Vagina (tissue), 2 donors: ENCODE data around the gene PGAP1. TPM values are rescaled to one million over a fixed set of nuclear protein-coding genes. Genes with fewer than 3 reads are reported as not detected.

Source experiments
- DNase-seq, 2 donors: peaks; one replicate each; pipeline ENCODE4 v3.0.0-alpha.2; 2017; ENCODE audit errors: extremely low spot score in 2 of 2
- H3K27ac ChIP-seq: fragments of 200-600 bp; sonication (generic); one replicate; pipeline ENCODE4 v1.5.1; 2019
- H3K27me3 ChIP-seq: fragments of 200-600 bp; sonication (generic); one replicate; pipeline ENCODE4 v1.5.1; 2019
- H3K36me3 ChIP-seq, 2 donors: fragments of 200-600 bp; sonication (generic); one replicate each; pipeline ENCODE4 v1.5.1; 2017 to 2019
- H3K4me1 ChIP-seq: fragments of 200-600 bp; sonication (generic); one replicate; pipeline ENCODE4 v1.5.1; 2019
- H3K4me3 ChIP-seq, 2 donors: fragments of 200-600 bp; sonication (generic); 1 replicate in 1 of 2; 2 replicates in 1 of 2; pipeline ENCODE4 v1.5.1; 2016 to 2019
- H3K9me3 ChIP-seq: fragments of 200-600 bp; sonication (generic); one replicate; pipeline ENCODE4 v1.5.1; 2019
- CTCF ChIP-seq, 3 experiments: fragments of 450-650 bp in 2 of 3; fragments of 200-600 bp in 1 of 3; sonication (generic) in 1 of 3; IDR thresholded peaks; one replicate each; pipeline ENCODE4 v1.5.1; 2017 to 2019; ENCODE audit warnings: antibody characterized with exemption in 3 of 3, mild to moderate bottlenecking in 2 of 3, moderate library complexity in 2 of 3
- POLR2A ChIP-seq, 2 donors: fragments of 450-650 bp; IDR thresholded peaks; one replicate each; pipeline ENCODE4 v1.6.1; 2017; ENCODE audit warnings: antibody characterized with exemption in 2 of 2, mild to moderate bottlenecking in 2 of 2, moderate library complexity in 2 of 2
- POLR2AphosphoS5 ChIP-seq, 2 donors: sonication (generic); formaldehyde crosslinking; IDR thresholded peaks; one replicate each; pipeline ENCODE4 v1.9.0; 2017; ENCODE audit warnings: antibody characterized with exemption in 2 of 2, mild to moderate bottlenecking in 2 of 2, low read depth in 1 of 2; ENCODE audit not compliant: insufficient read depth in 1 of 2
- intact Hi-C: fragments of 100-400 bp; cut with DNase I; formaldehyde crosslinking; loops from one replicate; pipeline ENCODE4 v1.15.1; 2023
- total RNA-seq: library from RNA; depleted of rRNA; stranded (reverse); fragments of >200 nt; gene quantifications from one replicate; pipeline ENCODE4 v1.2.3, GENCODE V29; 2016

The PGAP1 gene
- total RNA-seq, 1 donor from 2014 or later = 15.2 TPM

GRCh38 chr2:196959281-196959680 lies 32.8 kb upstream of the PGAP1 start:
- Histone ChIP-seq H3K4me1 (no peaks in the 10 kb centered on the region), H3K27ac (no peak overlapping the region), H3K9me3 (no peaks in the 10 kb centered on the region), H3K27me3 (no peaks in the 10 kb centered on the region), H3K4me3 (no peak overlapping the region), H3K36me3 (no peaks in the 10 kb centered on the region)
- intact Hi-C loops = no loop called here
- no peak for DNase-seq
- no peak for TF ChIP-seq CTCF (IDR thresholded peaks at IDR 0.05)
- no peak for TF ChIP-seq POLR2A (IDR thresholded peaks at IDR 0.05)
- TF ChIP-seq POLR2AphosphoS5 (IDR thresholded peaks at IDR 0.05; ENCODE audit: insufficient read depth in 1 of 2, low read depth in 1 of 2) = no peak

GRCh38 chr2:196957881-196958525 lies 31.5 kb upstream of the PGAP1 start:
- DNase-seq = no peak
- no peaks in the 10 kb centered on the region for H3K36me3 ChIP-seq
- no peaks in the 10 kb centered on the region for H3K4me1 ChIP-seq
- no peak overlapping the region for H3K4me3 ChIP-seq
- no peak overlapping the region for H3K27ac ChIP-seq
- H3K27me3 ChIP-seq = no peaks in the 10 kb centered on the region
- intact Hi-C loops = no loop called here
- no peaks in the 10 kb centered on the region for H3K9me3 ChIP-seq
- TF ChIP-seq POLR2AphosphoS5 (IDR thresholded peaks at IDR 0.05; ENCODE audit: insufficient read depth in 1 of 2, low read depth in 1 of 2) = no peak

GRCh38 chr2:196957442-196957841 lies 30.9 kb upstream of the PGAP1 start:
- no peaks in the 10 kb centered on the region for H3K4me1 ChIP-seq
- H3K27ac ChIP-seq = no peak overlapping the region
- no peak for TF ChIP-seq CTCF (IDR thresholded peaks at IDR 0.05)
- no peak for TF ChIP-seq POLR2AphosphoS5 (IDR thresholded peaks at IDR 0.05; ENCODE audit: insufficient read depth in 1 of 2, low read depth in 1 of 2)
- no peak for TF ChIP-seq POLR2A (IDR thresholded peaks at IDR 0.05)
- no peaks in the 10 kb centered on the region for H3K9me3 ChIP-seq
- H3K4me3 ChIP-seq = no peak overlapping the region
- no peaks in the 10 kb centered on the region for H3K36me3 ChIP-seq
- no peaks in the 10 kb centered on the region for H3K27me3 ChIP-seq
- intact Hi-C loops = no loop called here
- DNase-seq = no peak

- H3K9me3 ChIP-seq = no peaks in the 10 kb centered on the region
- intact Hi-C loops = no loop called here
- no peaks in the 10 kb centered on the region for H3K4me1 ChIP-seq
- no peaks in the 10 kb centered on the region for H3K27me3 ChIP-seq
- no peak for DNase-seq
- no peak overlapping the region for H3K4me3 ChIP-seq
- TF ChIP-seq CTCF (IDR thresholded peaks at IDR 0.05) = no peak
- TF ChIP-seq POLR2AphosphoS5 (IDR thresholded peaks at IDR 0.05; ENCODE audit: insufficient read depth in 1 of 2, low read depth in 1 of 2) = no peak
- TF ChIP-seq POLR2A (IDR thresholded peaks at IDR 0.05) = no peak
- no peak overlapping the region for H3K27ac ChIP-seq
- H3K36me3 ChIP-seq = no peaks in the 10 kb centered on the region
Measured at GRCh38 chr2:196956069-196956468, 29.6 kb upstream of the PGAP1 start.

- H3K9me3 ChIP-seq = no peaks in the 10 kb centered on the region
- no peaks in the 10 kb centered on the region for H3K36me3 ChIP-seq
- no peak overlapping the region for H3K27ac ChIP-seq
- TF ChIP-seq POLR2A (IDR thresholded peaks at IDR 0.05) = no peak
- TF ChIP-seq POLR2AphosphoS5 (IDR thresholded peaks at IDR 0.05; ENCODE audit: insufficient read depth in 1 of 2, low read depth in 1 of 2) = no peak
- no peak for TF ChIP-seq CTCF (IDR thresholded peaks at IDR 0.05)
- intact Hi-C loops = no loop called here
- H3K4me1 ChIP-seq = no peaks in the 10 kb centered on the region
- H3K27me3 ChIP-seq = no peaks in the 10 kb centered on the region
- DNase-seq = no peak
- H3K4me3 ChIP-seq = no peak overlapping the region
Measured at GRCh38 chr2:196955036-196955435, 28.5 kb upstream of the PGAP1 start.
